ENCODE data around the gene PARP8.

DNA sequence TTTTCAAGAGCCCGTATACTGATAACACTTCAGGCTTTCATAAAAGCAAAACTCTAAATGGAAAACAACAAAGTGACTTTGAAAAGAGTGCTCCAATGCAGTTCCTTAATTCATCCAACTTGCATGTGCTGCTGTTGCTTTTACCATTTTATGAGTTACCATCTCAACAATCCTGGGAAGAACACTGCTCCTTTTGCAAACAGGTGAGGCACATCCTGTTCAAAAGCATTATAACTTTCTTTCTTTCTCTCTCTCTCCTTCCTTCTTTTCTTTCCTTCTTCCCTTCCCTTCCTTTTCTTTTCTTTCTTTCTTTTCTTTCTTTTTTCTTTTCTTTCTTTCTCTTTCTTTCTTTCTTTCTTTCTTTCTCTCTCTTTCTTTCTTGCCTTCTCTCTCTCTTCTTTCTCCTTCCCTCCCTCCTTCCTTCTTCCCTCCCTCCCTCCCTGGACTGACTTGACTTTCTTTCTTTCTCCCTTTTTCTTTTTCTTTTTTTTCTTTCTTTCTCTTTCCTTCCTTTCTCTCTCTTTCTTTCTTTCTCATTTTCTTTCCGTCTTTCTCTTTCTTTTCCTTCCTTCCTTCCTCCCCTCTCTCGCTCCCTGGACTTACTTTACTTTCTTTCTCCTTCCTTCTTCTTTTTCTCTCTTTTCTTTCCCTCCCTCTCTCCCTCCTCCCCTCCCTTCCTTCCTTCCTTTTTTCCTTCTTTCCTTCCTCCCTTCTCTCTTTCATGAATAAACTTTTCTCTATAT, 11.2 kb upstream of the PARP8 start:
- TF ChIP-seq POLR2A (IDR thresholded peaks at IDR 0.05; ENCODE audit: low read length) (no peak), GATA1 (IDR thresholded peaks at IDR 0.05; ENCODE audit: low read depth, low read length) (no peak)
